Breast epithelium (tissue), 3 donors: ENCODE data around the gene CACNA2D2.

Experiments
- POLR2AphosphoS5 ChIP-seq, 3 donors: sonication (generic); formaldehyde crosslinking; IDR thresholded peaks; one replicate each; pipeline ENCODE4 v1.6.1; 2017; ENCODE audit warnings: antibody characterized with exemption in 3 of 3
- TF ChIP-seq, protein P1 (sequence below), 3 donors: fragments of 450-650 bp; IDR thresholded peaks; one replicate each; pipeline ENCODE4 v1.5.1; 2016 to 2017; ENCODE audit warnings: antibody characterized with exemption in 3 of 3, mild to moderate bottlenecking in 3 of 3, moderate library complexity in 3 of 3

- TF ChIP-seq, protein P1, sequence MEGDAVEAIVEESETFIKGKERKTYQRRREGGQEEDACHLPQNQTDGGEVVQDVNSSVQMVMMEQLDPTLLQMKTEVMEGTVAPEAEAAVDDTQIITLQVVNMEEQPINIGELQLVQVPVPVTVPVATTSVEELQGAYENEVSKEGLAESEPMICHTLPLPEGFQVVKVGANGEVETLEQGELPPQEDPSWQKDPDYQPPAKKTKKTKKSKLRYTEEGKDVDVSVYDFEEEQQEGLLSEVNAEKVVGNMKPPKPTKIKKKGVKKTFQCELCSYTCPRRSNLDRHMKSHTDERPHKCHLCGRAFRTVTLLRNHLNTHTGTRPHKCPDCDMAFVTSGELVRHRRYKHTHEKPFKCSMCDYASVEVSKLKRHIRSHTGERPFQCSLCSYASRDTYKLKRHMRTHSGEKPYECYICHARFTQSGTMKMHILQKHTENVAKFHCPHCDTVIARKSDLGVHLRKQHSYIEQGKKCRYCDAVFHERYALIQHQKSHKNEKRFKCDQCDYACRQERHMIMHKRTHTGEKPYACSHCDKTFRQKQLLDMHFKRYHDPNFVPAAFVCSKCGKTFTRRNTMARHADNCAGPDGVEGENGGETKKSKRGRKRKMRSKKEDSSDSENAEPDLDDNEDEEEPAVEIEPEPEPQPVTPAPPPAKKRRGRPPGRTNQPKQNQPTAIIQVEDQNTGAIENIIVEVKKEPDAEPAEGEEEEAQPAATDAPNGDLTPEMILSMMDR (IDR thresholded peaks at IDR 0.05): no peak
- peak in 2 of 3 donors; percentile 53 to 77 for TF ChIP-seq POLR2AphosphoS5 (IDR thresholded peaks at IDR 0.05)
These were observed 180.9 kb downstream of the CACNA2D2 start, which contains the start of gene HYAL2 for GRCh38 chr3:50322386-50323091.
